Lower lobe of right lung (tissue), 2 donors: Measurements from ENCODE around the gene ZBED4. TPM values are rescaled to one million over a fixed set of nuclear protein-coding genes. Genes with fewer than 3 reads are reported as not detected.

ENCODE experiments used
- ATAC-seq, 2 donors: fragments of 200-7000 bp; cut with Tn5 transposase; one replicate each; pipeline ENCODE4 v1.9.1; 2020 to 2022; ENCODE audit warnings: mild to moderate bottlenecking in 2 of 2, moderate library complexity in 2 of 2
- DNase-seq: peaks from one replicate; pipeline ENCODE4 v3.0.0-alpha.2; 2020
- H3K27ac ChIP-seq: fragments of 200-600 bp; one replicate; pipeline ENCODE4 v1.8.0; 2022
- H3K27me3 ChIP-seq: fragments of 200-600 bp; one replicate; pipeline ENCODE4 v1.8.0; 2022; ENCODE audit warnings: low read depth
- H3K36me3 ChIP-seq: fragments of 200-600 bp; one replicate; pipeline ENCODE4 v1.8.0; 2022; ENCODE audit warnings: mild to moderate bottlenecking
- H3K4me1 ChIP-seq: fragments of 200-600 bp; one replicate; pipeline ENCODE4 v1.8.0; 2022
- H3K4me3 ChIP-seq: fragments of 200-600 bp; one replicate; pipeline ENCODE4 v1.8.0; 2022; ENCODE audit warnings: mild to moderate bottlenecking
- H3K9me3 ChIP-seq: fragments of 200-600 bp; one replicate; pipeline ENCODE4 v1.8.0; 2022
- CTCF ChIP-seq: fragments of 200-600 bp; IDR thresholded peaks from one replicate; pipeline ENCODE4 v1.8.0; 2022; ENCODE audit warnings: antibody characterized with exemption, mild to moderate bottlenecking
- intact Hi-C: fragments of 100-400 bp; cut with DNase I; formaldehyde crosslinking; loops from one replicate; pipeline ENCODE4 v1.11.0; 2022
- total RNA-seq: library from RNA; stranded (reverse); fragmentation: NEBNext Ultra II Directional; extraction: Animal tissue kit (Norgen Biotek cat#: 25700); gene quantifications from one replicate; pipeline ENCODE4 v1.2.1, GENCODE V29; 2021
- donor health status: DM: no; HTN: yes; CAD: no; lungs with severe emphysema.

The ZBED4 gene
- total RNA-seq, 1 donor from 2014 or later, result 12.7 TPM

DNA sequence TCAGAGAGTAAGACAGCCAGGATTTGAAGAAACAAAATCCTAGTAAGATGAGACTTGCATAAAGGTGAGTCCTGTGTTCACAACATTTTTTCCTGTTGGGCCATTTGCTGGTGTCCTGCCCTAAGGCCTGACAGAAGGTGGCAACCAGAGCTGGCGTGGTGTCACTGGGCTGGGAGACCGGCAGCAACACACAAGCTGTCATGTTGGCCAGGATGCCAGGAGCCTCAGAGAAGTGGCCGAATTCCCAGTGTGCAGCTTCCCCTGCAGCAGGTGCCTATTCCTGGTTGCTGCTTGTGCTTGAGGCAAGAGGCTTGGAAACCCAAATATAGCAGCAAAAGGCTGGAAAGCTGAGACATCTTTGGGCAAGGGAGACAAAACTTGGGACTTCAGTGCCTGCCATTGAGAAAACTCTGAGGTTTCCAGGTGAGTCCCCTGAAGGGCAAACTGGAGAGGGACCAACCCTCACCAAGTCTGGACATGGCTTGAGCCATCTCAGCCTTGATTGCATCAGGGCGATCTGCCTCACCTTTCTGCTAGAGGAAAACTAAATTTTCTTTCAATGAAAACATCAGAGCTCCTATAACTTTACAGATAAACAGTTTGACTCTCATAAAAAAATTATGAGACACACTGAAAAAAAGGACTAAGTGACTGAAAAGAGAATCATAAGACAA, 38.7 kb downstream of the ZBED4 start:
- DNase-seq, result no peak
- H3K27me3 ChIP-seq, result no peaks in the 10 kb centered on the region
- H3K36me3 ChIP-seq, result peaks cover 23% of the 10 kb centered on the region
- no peak for TF ChIP-seq CTCF
- ATAC-seq, result no peak
- intact Hi-C loops, result no loop called here
- no peak overlapping the region for H3K27ac ChIP-seq
- no peaks in the 10 kb centered on the region for H3K9me3 ChIP-seq
- no peak overlapping the region for H3K4me3 ChIP-seq
- H3K4me1 ChIP-seq, result no peaks in the 10 kb centered on the region

- peaks cover 17% of the 10 kb centered on the region for H3K36me3 ChIP-seq
- TF ChIP-seq CTCF, result no peak
- intact Hi-C loops, result no loop called here
- no peak overlapping the region for H3K4me3 ChIP-seq
- no peaks in the 10 kb centered on the region for H3K4me1 ChIP-seq
- H3K9me3 ChIP-seq, result no peaks in the 10 kb centered on the region
- no peak overlapping the region for H3K27ac ChIP-seq
- no peak for ATAC-seq
- no peak for DNase-seq
- H3K27me3 ChIP-seq, result no peaks in the 10 kb centered on the region
Measured at GRCh38 chr22:49893025-49893424, 39.4 kb downstream of the ZBED4 start.

DNA sequence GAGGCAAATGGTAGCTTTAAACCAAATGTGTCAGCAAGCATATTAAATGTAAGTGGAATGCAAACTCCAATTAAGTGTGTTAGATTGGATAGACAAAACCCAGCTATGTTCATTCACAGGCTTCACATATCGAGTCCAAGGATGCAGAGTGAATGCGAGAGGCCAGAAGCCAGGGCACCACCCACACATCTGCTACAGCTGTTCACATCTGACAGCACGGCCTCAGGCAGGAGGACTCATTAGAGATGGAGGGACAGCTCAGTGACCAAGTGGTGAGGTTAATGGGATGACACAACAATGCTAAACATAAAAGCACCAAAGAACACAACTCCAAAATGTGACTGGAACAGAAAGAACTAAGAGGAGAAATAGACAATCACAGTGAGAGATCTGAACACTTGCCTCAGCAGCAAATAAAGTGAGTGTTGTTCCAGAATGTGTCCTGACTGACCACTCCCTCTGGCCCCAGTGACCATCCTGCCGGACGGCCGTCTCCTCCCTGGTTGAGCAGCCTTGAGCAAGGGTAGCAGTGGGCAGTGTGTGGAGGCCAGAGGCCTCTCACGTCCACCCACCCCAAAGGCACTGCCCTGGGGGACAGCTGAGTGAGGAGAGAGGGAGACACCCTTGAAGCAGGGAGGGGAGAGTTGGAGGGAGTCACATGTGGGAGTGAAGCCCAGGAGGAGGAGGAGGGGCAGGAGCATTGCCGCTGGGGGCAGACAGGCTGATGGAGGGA, 40.8 kb downstream of the ZBED4 start:
- ATAC-seq (peak in 1 of 2 donors; percentile 26), DNase-seq (no peak)
- H3K4me1 ChIP-seq, result no peaks in the 10 kb centered on the region
- no peaks in the 10 kb centered on the region for H3K27me3 ChIP-seq
- intact Hi-C loops, result no loop called here
- H3K36me3 ChIP-seq, result peaks cover 8% of the 10 kb centered on the region
- H3K4me3 ChIP-seq, result no peak overlapping the region
- H3K9me3 ChIP-seq, result no peaks in the 10 kb centered on the region
- no peak for TF ChIP-seq CTCF
- no peak overlapping the region for H3K27ac ChIP-seq

DNA sequence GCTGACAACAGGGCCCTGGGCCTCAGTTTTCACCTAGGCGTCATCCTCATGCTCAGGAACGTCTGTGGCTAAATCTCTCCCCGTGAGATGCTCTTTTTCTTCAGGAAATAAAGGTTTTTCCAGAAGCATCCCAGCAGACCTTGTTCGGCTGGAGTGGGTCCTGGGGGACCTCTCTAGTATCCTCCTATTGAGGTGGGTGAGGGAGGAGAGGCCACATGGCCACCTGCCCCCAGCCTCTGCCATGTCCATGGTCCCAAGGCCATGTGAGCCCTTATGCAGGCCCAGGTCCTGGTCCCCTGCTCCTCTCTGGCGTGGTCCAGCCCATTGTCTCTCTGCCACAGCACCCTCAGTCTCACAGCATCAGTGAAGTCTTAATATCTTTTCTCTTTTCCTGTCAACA, 42.6 kb downstream of the ZBED4 start:
- intact Hi-C loops, result no loop called here
- no peaks in the 10 kb centered on the region for H3K4me1 ChIP-seq
- no peak overlapping the region for H3K27ac ChIP-seq
- H3K4me3 ChIP-seq, result no peak overlapping the region
- DNase-seq (no peak), ATAC-seq (no peak)
- H3K9me3 ChIP-seq, result no peaks in the 10 kb centered on the region
- H3K27me3 ChIP-seq, result no peaks in the 10 kb centered on the region
- peaks cover 14% of the 10 kb centered on the region for H3K36me3 ChIP-seq
- TF ChIP-seq CTCF, result no peak

DNA sequence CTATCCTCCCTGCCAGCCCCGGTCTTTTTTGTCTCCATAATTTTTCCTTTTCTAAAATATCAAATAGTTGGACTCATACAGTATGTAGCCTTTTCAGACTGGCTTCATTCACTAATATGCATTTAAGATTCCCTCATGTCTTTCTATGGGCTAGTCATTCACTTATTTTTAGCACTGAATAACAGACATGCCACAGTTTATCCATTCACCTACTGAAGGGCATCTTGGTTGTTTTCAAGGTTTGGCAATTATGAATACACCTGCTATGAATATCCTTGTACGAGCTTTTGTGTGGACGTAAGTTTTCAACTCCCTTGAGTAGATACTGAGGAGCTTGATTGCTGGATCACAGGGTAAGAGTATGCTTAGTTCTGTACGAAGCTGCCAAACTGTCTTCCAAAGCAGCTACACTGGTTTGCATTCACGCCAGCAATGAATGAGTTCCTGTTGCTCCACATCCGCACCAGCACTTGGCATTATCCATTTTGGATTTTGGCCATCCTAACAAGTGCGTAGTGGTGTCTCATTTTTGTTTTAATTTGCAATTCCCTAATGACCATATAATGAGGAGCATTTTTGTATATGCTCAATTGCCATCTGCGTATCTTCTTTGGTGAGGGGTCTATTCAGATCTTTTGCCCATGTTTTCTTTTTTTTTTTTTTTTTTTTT, 43.5 kb downstream of the ZBED4 start:
- DNase-seq (no peak), ATAC-seq (no peak)
- TF ChIP-seq CTCF, result no peak
- Histone ChIP-seq H3K27me3 (no peaks in the 10 kb centered on the region), H3K4me1 (no peaks in the 10 kb centered on the region), H3K36me3 (peaks cover 21% of the 10 kb centered on the region), H3K9me3 (no peaks in the 10 kb centered on the region), H3K27ac (no peak overlapping the region), H3K4me3 (no peak overlapping the region)
- intact Hi-C loops, result no loop called here
